ENCODE measurements around the gene ADO.

GRCh38 chr10:62760401-62760800 lies 44.1 kb upstream of the ADO start:
- TF ChIP-seq CTCF (IDR thresholded peaks at IDR 0.05) (no peak), POLR2A (IDR thresholded peaks at IDR 0.05) (no peak)

Data from body of pancreas (tissue), 4 donors.